Measurements from ENCODE around the gene TMEM260. TPM values are rescaled to one million over a fixed set of nuclear protein-coding genes. Genes with fewer than 3 reads are reported as not detected.
"Not testable (repeated sequence)": the region's sequence is repeated elsewhere in the genome, so short reads cannot be mapped to it uniquely, and the experiment has no call there.

Gene TMEM260
- total RNA-seq, 1 donor from 2014 or later: 22.5 TPM

- Mint-ChIP-seq H3K4me1 (ENCODE audit: unreplicated experiment) (peaks cover 6% of the 10 kb centered on the region), H3K27me3 (ENCODE audit: unreplicated experiment) (no peaks in the 10 kb centered on the region), H3K27ac (ENCODE audit: unreplicated experiment) (no peak overlapping the region), H3K36me3 (ENCODE audit: unreplicated experiment) (no peaks in the 10 kb centered on the region), H3K9me3 (ENCODE audit: unreplicated experiment) (peaks cover 8% of the 10 kb centered on the region), H3K4me3 (ENCODE audit: unreplicated experiment) (no peak overlapping the region)
- no peak for TF ChIP-seq CTCF (IDR thresholded peaks at IDR 0.05)
- no peak for DNase-seq (ENCODE audit: extremely low spot score, unreplicated experiment)
These were observed 86.7 kb downstream of the TMEM260 start for GRCh38 chr14:56666294-56666693.

GRCh38 chr14:56666716-56667115 is 87.1 kb downstream of the TMEM260 start:
- Mint-ChIP-seq H3K4me3 (ENCODE audit: unreplicated experiment) (no peak overlapping the region), H3K27ac (ENCODE audit: unreplicated experiment) (no peak overlapping the region), H3K9me3 (ENCODE audit: unreplicated experiment) (peaks cover 8% of the 10 kb centered on the region), H3K4me1 (ENCODE audit: unreplicated experiment) (peaks cover 6% of the 10 kb centered on the region), H3K27me3 (ENCODE audit: unreplicated experiment) (no peaks in the 10 kb centered on the region), H3K36me3 (ENCODE audit: unreplicated experiment) (no peaks in the 10 kb centered on the region)
- DNase-seq (ENCODE audit: extremely low spot score, unreplicated experiment): no peak
- TF ChIP-seq CTCF (IDR thresholded peaks at IDR 0.05): no peak

GRCh38 chr14:56667290-56667689 is 87.7 kb downstream of the TMEM260 start:
- H3K9me3 Mint-ChIP-seq (ENCODE audit: unreplicated experiment); H3K36me3 Mint-ChIP-seq (ENCODE audit: unreplicated experiment); H3K27ac Mint-ChIP-seq (ENCODE audit: unreplicated experiment); DNase-seq (ENCODE audit: extremely low spot score, unreplicated experiment); H3K27me3 Mint-ChIP-seq (ENCODE audit: unreplicated experiment); H3K4me1 Mint-ChIP-seq (ENCODE audit: unreplicated experiment); H3K4me3 Mint-ChIP-seq (ENCODE audit: unreplicated experiment): not testable (repeated sequence)

GRCh38 chr14:56676042-56676441 is 96.4 kb downstream of the TMEM260 start:
- Mint-ChIP-seq H3K4me3 (ENCODE audit: unreplicated experiment) (no peak overlapping the region), H3K9me3 (ENCODE audit: unreplicated experiment) (no peaks in the 10 kb centered on the region), H3K4me1 (ENCODE audit: unreplicated experiment) (no peaks in the 10 kb centered on the region), H3K27ac (ENCODE audit: unreplicated experiment) (no peak overlapping the region), H3K36me3 (ENCODE audit: unreplicated experiment) (no peaks in the 10 kb centered on the region), H3K27me3 (ENCODE audit: unreplicated experiment) (no peaks in the 10 kb centered on the region)
- DNase-seq (ENCODE audit: extremely low spot score, unreplicated experiment): peak; percentile 34
- no peak for TF ChIP-seq CTCF (IDR thresholded peaks at IDR 0.05)

- Mint-ChIP-seq H3K27me3 (ENCODE audit: unreplicated experiment) (no peaks in the 10 kb centered on the region), H3K27ac (ENCODE audit: unreplicated experiment) (no peak overlapping the region), H3K9me3 (ENCODE audit: unreplicated experiment) (peaks cover under 1% of the 10 kb centered on the region), H3K4me1 (ENCODE audit: unreplicated experiment) (no peaks in the 10 kb centered on the region), H3K4me3 (ENCODE audit: unreplicated experiment) (no peak overlapping the region), H3K36me3 (ENCODE audit: unreplicated experiment) (no peaks in the 10 kb centered on the region)
- no peak for TF ChIP-seq CTCF (IDR thresholded peaks at IDR 0.05)
- DNase-seq (ENCODE audit: extremely low spot score, unreplicated experiment): no peak
These were observed 99.2 kb downstream of the TMEM260 start for GRCh38 chr14:56678838-56679237.

GRCh38 chr14:56686416-56686815 is 106.8 kb downstream of the TMEM260 start:
- no peak overlapping the region for H3K4me3 Mint-ChIP-seq (ENCODE audit: unreplicated experiment)
- H3K27me3 Mint-ChIP-seq (ENCODE audit: unreplicated experiment): no peaks in the 10 kb centered on the region
- no peaks in the 10 kb centered on the region for H3K4me1 Mint-ChIP-seq (ENCODE audit: unreplicated experiment)
- peaks cover 4% of the 10 kb centered on the region for H3K9me3 Mint-ChIP-seq (ENCODE audit: unreplicated experiment)
- peak; percentile 65 for DNase-seq (ENCODE audit: extremely low spot score, unreplicated experiment)
- no peaks in the 10 kb centered on the region for H3K36me3 Mint-ChIP-seq (ENCODE audit: unreplicated experiment)
- no peak for TF ChIP-seq CTCF (IDR thresholded peaks at IDR 0.05)
- no peak overlapping the region for H3K27ac Mint-ChIP-seq (ENCODE audit: unreplicated experiment)

All from osteocyte (in vitro differentiated cells).